ENCODE results near the gene ZER1.

ZER1 gene

GRCh38 chr9:128729766-128730517, 41.8 kb downstream of the ZER1 start:
- TF ChIP-seq, protein P1, sequence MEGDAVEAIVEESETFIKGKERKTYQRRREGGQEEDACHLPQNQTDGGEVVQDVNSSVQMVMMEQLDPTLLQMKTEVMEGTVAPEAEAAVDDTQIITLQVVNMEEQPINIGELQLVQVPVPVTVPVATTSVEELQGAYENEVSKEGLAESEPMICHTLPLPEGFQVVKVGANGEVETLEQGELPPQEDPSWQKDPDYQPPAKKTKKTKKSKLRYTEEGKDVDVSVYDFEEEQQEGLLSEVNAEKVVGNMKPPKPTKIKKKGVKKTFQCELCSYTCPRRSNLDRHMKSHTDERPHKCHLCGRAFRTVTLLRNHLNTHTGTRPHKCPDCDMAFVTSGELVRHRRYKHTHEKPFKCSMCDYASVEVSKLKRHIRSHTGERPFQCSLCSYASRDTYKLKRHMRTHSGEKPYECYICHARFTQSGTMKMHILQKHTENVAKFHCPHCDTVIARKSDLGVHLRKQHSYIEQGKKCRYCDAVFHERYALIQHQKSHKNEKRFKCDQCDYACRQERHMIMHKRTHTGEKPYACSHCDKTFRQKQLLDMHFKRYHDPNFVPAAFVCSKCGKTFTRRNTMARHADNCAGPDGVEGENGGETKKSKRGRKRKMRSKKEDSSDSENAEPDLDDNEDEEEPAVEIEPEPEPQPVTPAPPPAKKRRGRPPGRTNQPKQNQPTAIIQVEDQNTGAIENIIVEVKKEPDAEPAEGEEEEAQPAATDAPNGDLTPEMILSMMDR (IDR thresholded peaks at IDR 0.05; ENCODE audit: borderline replicate concordance, control extremely low read depth, extremely low read depth, insufficient read depth, missing control alignments) = no peak
- DNase-seq (ENCODE audit: low spot score) = no peak
- in situ Hi-C loops (cut with MboI; ENCODE audit: low sequenced_read_pairs, unreplicated experiment) = no loop called here

- in situ Hi-C loops (cut with MboI; ENCODE audit: low sequenced_read_pairs, unreplicated experiment) = no loop called here
- TF ChIP-seq, protein P1 (IDR thresholded peaks at IDR 0.05; ENCODE audit: borderline replicate concordance, control extremely low read depth, extremely low read depth, insufficient read depth, missing control alignments) = no peak
- DNase-seq (ENCODE audit: low spot score) = no peak
Measured at GRCh38 chr9:128729302-128729701, 42.4 kb downstream of the ZER1 start.

DNA sequence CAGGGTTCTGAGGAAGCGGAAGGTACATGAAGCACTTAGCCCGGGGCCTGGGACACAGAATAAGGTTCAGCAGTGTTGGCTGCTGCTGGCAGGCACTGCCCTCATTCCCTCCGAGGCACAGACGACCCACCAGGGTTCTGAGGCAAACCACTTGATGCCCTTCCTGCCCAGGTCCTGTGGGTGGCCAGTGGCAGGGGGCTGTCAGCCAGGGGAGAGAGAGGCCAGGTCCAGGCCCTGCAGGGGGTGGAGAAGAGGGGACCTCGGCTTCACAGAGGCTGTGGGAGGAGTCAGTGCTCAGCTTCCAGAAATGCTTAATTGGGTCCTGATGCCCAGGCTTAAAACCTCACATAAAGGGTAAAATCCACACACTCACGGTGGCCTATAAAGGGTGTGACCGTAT, 43.4 kb downstream of the ZER1 start:
- TF ChIP-seq, protein P1 (IDR thresholded peaks at IDR 0.05; ENCODE audit: borderline replicate concordance, control extremely low read depth, extremely low read depth, insufficient read depth, missing control alignments) = no peak

GRCh38 chr9:128727640-128728248, 44.0 kb downstream of the ZER1 start:
- in situ Hi-C loops (cut with MboI; ENCODE audit: low sequenced_read_pairs, unreplicated experiment) = no loop called here

More for the DNA sequence above, 43.4 kb downstream of the ZER1 start:
- in situ Hi-C loops (cut with MboI; ENCODE audit: low sequenced_read_pairs, unreplicated experiment) = no loop called here
- no peak for DNase-seq (ENCODE audit: low spot score)

GRCh38 chr9:128724744-128725211, 46.9 kb downstream of the ZER1 start:
- in situ Hi-C loops (cut with MboI; ENCODE audit: low sequenced_read_pairs, unreplicated experiment) = no loop called here

More at GRCh38 chr9:128727640-128728248, 44.0 kb downstream of the ZER1 start:
- DNase-seq (ENCODE audit: low spot score) = no peak
- TF ChIP-seq, protein P1 (IDR thresholded peaks at IDR 0.05; ENCODE audit: borderline replicate concordance, control extremely low read depth, extremely low read depth, insufficient read depth, missing control alignments) = no peak

More at GRCh38 chr9:128724744-128725211, 46.9 kb downstream of the ZER1 start:
- TF ChIP-seq, protein P1 (IDR thresholded peaks at IDR 0.05; ENCODE audit: borderline replicate concordance, control extremely low read depth, extremely low read depth, insufficient read depth, missing control alignments) = no peak
- DNase-seq (ENCODE audit: low spot score) = peak; percentile 70
